GM12874 (cell line): Measurements from ENCODE around the gene SHTN1.

Experiments used
- TF ChIP-seq, protein P1 (sequence below): IDR thresholded peaks from 2 replicates; pipeline ENCODE4 v1.5.1; 2011; ENCODE audit warnings: low read depth, mild to moderate bottlenecking, control low read depth, low read length, moderate library complexity; ENCODE audit not compliant: insufficient read depth

SHTN1 gene

DNA sequence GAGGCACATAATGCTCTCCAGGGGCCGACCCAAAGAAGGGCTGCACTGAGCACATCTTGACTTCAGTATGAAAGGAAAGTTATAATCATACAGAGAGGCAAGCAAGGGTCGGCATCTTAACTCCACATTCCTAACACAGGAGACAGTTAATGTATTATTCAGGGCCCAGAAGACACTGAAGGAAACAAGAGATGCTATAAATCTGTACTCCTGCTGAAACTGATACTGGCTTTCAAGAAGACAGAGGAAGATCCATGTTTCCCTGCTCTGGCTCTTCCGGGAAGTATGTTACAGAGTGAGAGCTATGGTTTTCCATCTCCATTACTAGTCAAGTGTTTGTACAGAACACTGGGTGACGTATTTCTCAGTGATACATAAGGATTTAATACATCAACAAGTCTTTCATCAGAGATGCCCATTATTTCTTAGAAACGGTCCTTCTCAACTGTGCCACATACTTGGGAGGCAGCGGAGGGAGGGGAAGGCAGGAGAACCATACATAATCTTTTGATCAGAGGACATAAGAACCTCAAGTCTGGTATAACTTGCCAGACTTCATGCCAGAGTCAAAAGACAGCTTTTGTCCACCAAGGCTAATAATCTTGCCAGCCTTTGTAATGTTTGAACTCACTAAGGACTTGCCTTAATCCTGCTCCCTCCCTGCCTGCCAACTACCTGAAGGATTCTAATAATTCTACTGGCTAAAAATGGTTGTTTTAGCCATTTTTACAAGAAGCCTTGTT is 97.6 kb downstream of the SHTN1 start:
- TF ChIP-seq, protein P1, sequence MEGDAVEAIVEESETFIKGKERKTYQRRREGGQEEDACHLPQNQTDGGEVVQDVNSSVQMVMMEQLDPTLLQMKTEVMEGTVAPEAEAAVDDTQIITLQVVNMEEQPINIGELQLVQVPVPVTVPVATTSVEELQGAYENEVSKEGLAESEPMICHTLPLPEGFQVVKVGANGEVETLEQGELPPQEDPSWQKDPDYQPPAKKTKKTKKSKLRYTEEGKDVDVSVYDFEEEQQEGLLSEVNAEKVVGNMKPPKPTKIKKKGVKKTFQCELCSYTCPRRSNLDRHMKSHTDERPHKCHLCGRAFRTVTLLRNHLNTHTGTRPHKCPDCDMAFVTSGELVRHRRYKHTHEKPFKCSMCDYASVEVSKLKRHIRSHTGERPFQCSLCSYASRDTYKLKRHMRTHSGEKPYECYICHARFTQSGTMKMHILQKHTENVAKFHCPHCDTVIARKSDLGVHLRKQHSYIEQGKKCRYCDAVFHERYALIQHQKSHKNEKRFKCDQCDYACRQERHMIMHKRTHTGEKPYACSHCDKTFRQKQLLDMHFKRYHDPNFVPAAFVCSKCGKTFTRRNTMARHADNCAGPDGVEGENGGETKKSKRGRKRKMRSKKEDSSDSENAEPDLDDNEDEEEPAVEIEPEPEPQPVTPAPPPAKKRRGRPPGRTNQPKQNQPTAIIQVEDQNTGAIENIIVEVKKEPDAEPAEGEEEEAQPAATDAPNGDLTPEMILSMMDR = no peak

DNA sequence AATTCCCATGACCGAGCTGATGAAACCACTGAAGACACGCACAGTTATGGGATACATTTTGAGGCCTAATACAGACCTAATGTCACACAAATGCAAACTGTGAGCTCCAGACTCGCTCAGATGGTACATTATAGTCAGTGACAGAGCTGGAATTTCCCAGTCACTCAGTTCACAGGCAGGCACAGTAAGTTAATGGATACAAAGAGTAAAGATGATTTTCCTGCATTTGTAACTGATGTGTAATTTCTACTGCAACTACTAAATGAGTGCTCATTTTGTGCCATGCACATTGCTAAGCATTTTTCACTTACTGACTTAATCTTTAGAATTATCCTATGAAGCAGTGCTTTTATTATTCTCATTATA is 99.2 kb downstream of the SHTN1 start:
- TF ChIP-seq, protein P1 = no peak

DNA sequence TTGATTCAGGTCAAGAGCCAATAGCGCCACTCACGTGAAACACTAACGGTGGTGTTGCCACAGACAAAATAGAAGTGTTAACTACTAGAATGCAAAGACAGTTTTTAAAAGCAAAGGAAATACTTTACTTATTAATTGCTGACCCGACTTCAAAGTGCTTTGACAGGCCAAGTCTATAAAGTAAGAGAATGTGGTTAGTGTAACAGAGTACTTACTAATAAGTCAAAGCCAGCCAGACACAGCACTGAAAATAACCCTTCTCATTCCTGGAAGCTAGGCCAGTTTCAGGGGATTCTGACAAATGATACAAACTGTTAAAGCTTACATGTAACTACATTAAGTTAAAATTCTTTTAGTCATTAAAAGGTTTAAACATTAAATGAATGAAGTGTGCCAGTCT is 105.4 kb downstream of the SHTN1 start:
- TF ChIP-seq, protein P1 = no peak

DNA sequence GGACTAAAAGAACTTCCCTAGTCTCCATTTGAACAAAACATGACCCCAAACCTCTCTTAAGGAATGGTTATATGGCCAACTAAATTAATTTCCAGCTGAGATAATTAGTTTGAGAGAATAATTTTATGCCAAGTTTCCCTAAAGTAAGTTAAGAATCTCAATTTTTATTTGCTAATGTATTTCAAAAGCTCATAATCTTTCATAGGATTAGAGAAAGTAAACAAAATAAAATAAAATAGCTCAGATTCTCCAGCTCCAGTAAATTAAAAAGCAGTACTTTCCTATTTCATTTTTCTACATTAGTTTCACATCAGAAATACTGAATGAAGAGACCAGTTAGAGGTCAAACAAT is 111.3 kb downstream of the SHTN1 start:
- TF ChIP-seq, protein P1 = no peak

DNA sequence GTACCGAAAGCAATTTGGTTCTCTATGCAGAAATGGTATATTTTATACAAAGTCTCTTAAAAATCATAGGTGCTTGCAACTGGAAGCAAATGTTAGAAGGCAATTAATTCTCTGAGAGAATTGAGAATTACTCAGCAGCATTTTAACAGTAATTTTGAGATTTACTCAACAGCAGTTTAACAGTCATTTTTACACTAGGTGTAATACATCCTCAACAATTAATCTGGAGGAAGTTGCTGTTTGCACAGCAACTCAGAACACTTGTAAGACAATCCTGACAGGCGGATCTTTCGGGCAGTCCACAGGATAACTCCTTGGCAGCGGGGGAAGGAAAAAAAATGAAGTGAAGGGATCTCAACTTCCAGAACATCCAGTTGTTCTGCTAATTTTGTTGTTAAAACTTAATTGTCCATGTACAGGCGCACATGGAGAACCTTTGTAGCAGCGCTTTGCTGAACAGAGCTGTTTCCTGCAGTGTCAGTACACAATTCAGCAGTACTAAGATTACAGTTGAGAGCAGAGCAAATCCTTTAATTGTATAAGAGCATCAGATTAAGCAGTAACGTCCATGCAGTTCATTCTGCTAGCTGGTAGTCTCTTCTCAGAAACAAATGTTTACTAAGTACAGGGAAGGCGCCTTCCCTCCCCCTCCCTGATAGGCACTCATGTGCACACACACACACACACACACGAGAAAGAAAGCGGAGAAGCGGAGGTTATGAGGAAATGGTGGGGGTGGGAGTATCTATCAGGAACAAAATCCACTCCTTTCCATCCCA is 111.9 kb downstream of the SHTN1 start:
- TF ChIP-seq, protein P1 = no peak

DNA sequence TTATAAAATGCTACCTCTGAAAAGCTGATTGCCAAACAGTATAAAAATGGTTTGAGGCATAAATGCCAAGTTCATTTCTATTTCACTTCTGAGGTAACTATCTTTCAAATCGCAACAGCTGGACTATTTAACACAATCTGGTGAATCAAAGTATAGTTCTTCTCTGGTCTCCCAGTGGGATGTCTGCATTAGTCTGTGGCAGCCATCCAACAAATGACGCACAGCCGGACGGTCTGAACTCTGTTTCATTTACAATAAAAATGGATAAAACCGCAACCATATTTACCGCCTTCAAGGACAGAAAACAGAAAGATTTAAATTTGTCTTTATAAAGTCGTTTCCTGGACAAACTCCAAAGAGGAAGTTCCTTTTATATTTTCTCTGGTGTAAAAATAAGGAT is 113.8 kb downstream of the SHTN1 start:
- TF ChIP-seq, protein P1 = no peak

DNA sequence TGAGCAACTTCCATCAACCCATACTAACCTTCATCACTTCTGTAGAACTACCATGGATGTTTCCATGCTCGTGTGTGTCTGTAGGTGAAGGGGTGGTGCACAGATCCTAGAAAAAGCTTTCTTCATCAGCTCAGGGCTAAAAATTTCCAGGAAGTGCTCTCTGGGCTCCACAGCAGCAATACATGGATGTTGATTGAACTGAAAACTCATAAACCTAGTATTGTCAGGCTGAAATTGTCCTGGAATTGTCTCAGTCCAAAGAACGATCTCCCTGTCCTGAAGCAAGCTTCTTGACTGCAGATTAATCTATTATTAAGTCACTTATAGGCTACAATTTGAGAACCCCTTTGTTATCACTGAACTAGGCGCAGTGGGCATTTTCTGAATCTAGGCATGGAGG is 115.9 kb downstream of the SHTN1 start:
- TF ChIP-seq, protein P1 = no peak
